ENCODE measurements around the gene LILRB2. TPM values are rescaled to one million over a fixed set of nuclear protein-coding genes. Genes with fewer than 3 reads are reported as not detected.

The LILRB2 gene
- not detected in 2 replicates for total RNA-seq

GRCh38 chr19:54281007-54281728 lies at the start of gene LILRB2:
TSS of gene LILRB2 (minus strand) at chr19:54281110. CDS start at chr19:54280496, 614 bp downstream.

DNA sequence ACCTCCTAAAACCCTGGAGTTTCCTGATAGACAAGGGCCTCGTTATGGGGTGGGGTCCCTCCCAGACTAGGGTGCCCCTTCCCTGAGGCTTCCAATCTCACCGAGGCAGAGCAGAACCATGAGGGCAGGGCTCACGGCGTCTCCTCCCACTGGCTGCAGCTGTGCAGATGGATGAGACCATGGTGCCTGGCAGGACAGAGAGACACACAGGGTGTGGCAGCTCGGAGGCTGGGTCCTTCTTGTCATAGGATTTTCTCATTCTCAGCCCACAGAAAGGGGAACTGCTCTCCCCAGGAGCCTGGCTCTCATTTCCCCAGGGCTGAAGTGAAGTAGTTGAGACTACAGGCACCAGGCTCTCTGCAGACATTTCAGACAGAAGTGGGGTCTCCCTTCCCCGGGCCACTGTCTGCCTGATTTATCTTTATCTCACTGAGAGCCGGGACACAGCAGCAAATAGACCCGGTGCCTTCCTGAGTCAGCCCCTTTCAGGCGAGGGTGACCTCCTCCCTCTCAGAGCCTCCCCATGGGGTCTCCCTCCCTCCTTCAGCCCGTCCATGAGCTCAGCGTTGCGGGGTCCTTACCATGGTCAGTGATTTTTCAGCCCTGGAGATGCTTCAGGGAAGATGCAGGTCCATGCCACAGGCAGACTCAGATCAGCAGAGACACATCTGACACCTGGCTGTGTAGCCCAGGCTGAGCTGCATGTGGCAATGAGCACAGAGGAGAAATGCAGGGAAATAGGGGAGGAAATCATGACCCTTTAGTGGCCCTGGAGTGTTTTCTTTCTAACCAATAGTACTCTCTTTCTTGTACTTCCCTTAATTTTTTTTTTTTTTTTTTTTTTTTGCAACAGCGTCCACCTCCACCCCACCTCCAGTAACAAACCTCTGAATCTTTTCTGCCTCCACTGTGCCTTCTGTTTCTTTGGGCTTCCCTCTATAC lies 31.8 kb upstream of the LILRB2 start, which contains the start of gene LILRA5:
Gene LILRA5, minus strand, starts transcription at position 731 of the 942 bp plus-strand sequence. Its CDS starts 147 bp downstream, at position 584.

GRCh38 chr19:54257116-54257480 lies 23.8 kb downstream of the LILRB2 start, which contains the start of gene LILRB5:
TSS of gene LILRB5 (minus strand) at chr19:54257273. CDS start at chr19:54257193, 80 bp downstream.

GRCh38 chr19:54242646-54243045 lies 38.3 kb downstream of the LILRB2 start, which contains the start of gene LILRA6:
TSS of gene LILRA6 (minus strand) at chr19:54242790.

Other genes with a start within 250 kb of the LILRB2 start
- gene VSTM1, start 217.2 kb downstream of the LILRB2 start, total RNA-seq: not detected in 2 replicates
- not detected in 2 replicates for gene TARM1, start 199.7 kb downstream of the LILRB2 start, total RNA-seq
- gene OSCAR, start 180.3 kb downstream of the LILRB2 start, total RNA-seq: not detected in 2 replicates
- 14.5 and 18.1 TPM in 2 replicates for gene NDUFA3, start 178.3 kb downstream of the LILRB2 start, total RNA-seq
- 18.8 and 21.1 TPM in 2 replicates for gene TFPT, start 165.5 kb downstream of the LILRB2 start, total RNA-seq
- 48.8 and 54.8 TPM in 2 replicates for gene PRPF31, start 165.4 kb downstream of the LILRB2 start, total RNA-seq
- gene CNOT3, start 143.3 kb downstream of the LILRB2 start, total RNA-seq: 5.7 and 9.2 TPM in 2 replicates
- 4.9 and 5.7 TPM in 2 replicates for gene LENG1, start 121.4 kb downstream of the LILRB2 start, total RNA-seq
- gene TMC4, start 108.0 kb downstream of the LILRB2 start, total RNA-seq: 0.34 and 0.54 TPM in 2 replicates
- 6.6 and 8.7 TPM in 2 replicates for gene MBOAT7, start 91.5 kb downstream of the LILRB2 start, total RNA-seq
- gene TSEN34, start 89.8 kb downstream of the LILRB2 start, total RNA-seq: 40.1 and 41.5 TPM in 2 replicates
- 3,120 and 3,598 TPM in 2 replicates for gene RPS9, start 80.3 kb downstream of the LILRB2 start, total RNA-seq
- gene LILRB3, start 58.1 kb downstream of the LILRB2 start, total RNA-seq: not detected in 2 replicates
- gene LILRA6, start 38.3 kb downstream of the LILRB2 start, total RNA-seq: not detected in 2 replicates
- gene LILRB5, start 23.8 kb downstream of the LILRB2 start, total RNA-seq: not detected in 2 replicates
- not detected in 2 replicates for gene LILRA5, start 32.1 kb upstream of the LILRB2 start, total RNA-seq
- not detected in 2 replicates for gene LILRA4, start 58.1 kb upstream of the LILRB2 start, total RNA-seq
- not detected in 2 replicates for gene LAIR1, start 83.8 kb upstream of the LILRB2 start, total RNA-seq
- not detected in 2 replicates for gene TTYH1, start 134.4 kb upstream of the LILRB2 start, total RNA-seq
- gene LENG8, start 168.1 kb upstream of the LILRB2 start, total RNA-seq: 21.0 and 27.4 TPM in 2 replicates
- gene LENG9, start 182.7 kb upstream of the LILRB2 start, total RNA-seq: 6.2 and 6.4 TPM in 2 replicates
- gene CDC42EP5, start 192.2 kb upstream of the LILRB2 start, total RNA-seq: 54.7 and 66.4 TPM in 2 replicates
- not detected in 2 replicates for gene LAIR2, start 221.7 kb upstream of the LILRB2 start, total RNA-seq

Data from dermis lymphatic vessel endothelial cell (primary cell).